ENCODE results near the gene TMEM87A.

GRCh38 chr15:42220216-42220615 lies 53.0 kb downstream of the TMEM87A start:
- TF ChIP-seq JUNB (IDR thresholded peaks at IDR 0.05; ENCODE audit: unreplicated experiment): no peak
- TF ChIP-seq CTCF (conservative IDR thresholded peaks at IDR 0.05; ENCODE audit: low read depth in 2 of 2): no peak
- TF ChIP-seq EZH2 (IDR thresholded peaks at IDR 0.05; ENCODE audit: low read depth, unreplicated experiment): no peak
- no peak for TF ChIP-seq POLR2AphosphoS5 (IDR thresholded peaks at IDR 0.05; ENCODE audit: low read depth)
